Mesothelial cell of epicardium (in vitro differentiated cells): Measurements from ENCODE around the gene HMG20A. TPM values are rescaled to one million over a fixed set of nuclear protein-coding genes. Genes with fewer than 3 reads are reported as not detected.

Source experiments
- DNase-seq, 2 experiments: peaks; one replicate each; pipeline ENCODE4 v3.0.0; 2021; ENCODE audit warnings: low spot score in 2 of 2; ENCODE audit not compliant: unreplicated experiment in 2 of 2
- H3K27ac Mint-ChIP-seq: 2 replicates; pipeline ENCODE4 v1.8.0; 2021; ENCODE audit warnings: mixed read lengths
- H3K27me3 Mint-ChIP-seq: 2 replicates; pipeline ENCODE4 v1.8.0; 2021; ENCODE audit warnings: low read depth, mixed read lengths
- H3K36me3 Mint-ChIP-seq: 2 replicates; pipeline ENCODE4 v1.8.0; 2021; ENCODE audit warnings: mixed read lengths
- H3K4me1 Mint-ChIP-seq: 2 replicates; pipeline ENCODE4 v1.8.0; 2021; ENCODE audit warnings: mixed read lengths
- H3K4me3 Mint-ChIP-seq: 2 replicates; pipeline ENCODE4 v1.8.0; 2021; ENCODE audit warnings: mild to moderate bottlenecking, moderate library complexity, mixed read lengths
- H3K9me3 Mint-ChIP-seq: 2 replicates; pipeline ENCODE4 v1.8.0; 2021; ENCODE audit warnings: mixed read lengths
- total RNA-seq: library from RNA; stranded (reverse); gene quantifications from 3 replicates; pipeline ENCODE4 v1.2.1, GENCODE V29; 2021
- TF ChIP-seq, protein P1 (sequence below): fragments of 200-600 bp; sonication (generic); IDR thresholded peaks from one replicate; pipeline ENCODE4 v1.5.0; 2021; ENCODE audit warnings: antibody characterized with exemption; ENCODE audit not compliant: unreplicated experiment

The HMG20A gene
- total RNA-seq, 1 donor from 2014 or later = 70.5 TPM

DNA sequence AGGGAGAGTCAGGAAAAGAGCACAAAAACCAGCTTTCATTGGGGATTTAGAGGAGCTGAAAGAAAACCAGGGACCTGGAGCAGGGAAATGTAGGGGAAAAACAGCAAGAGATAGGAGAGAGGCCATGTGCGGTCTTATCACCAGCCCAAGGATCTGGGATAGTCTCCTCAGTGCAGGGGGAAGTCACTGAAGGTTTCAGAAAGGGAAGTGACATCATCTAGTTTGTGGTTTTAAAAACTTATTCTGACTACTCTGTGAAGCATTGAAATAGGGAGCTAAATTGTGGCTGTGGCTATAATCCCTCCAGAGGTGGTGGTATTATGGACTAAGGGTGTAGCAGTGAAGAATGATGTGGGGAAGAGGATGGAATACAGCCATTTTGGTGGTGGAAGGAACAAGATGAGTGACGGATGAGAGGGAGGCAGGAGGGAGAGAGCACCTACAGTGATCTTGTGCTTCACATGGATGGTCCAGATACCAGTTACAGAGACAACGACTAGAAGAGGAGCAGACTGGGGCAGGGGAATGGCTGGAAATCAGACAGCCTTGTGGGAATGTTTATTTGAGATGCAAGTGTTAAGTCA is 72.7 kb downstream of the HMG20A start:
- peaks cover 79% of the 10 kb centered on the region for H3K4me1 Mint-ChIP-seq
- no peaks in the 10 kb centered on the region for H3K9me3 Mint-ChIP-seq
- no peak overlapping the region for H3K4me3 Mint-ChIP-seq
- H3K27ac Mint-ChIP-seq = peak overlapping the region; percentile 47
- H3K27me3 Mint-ChIP-seq = no peaks in the 10 kb centered on the region
- TF ChIP-seq, protein P1, sequence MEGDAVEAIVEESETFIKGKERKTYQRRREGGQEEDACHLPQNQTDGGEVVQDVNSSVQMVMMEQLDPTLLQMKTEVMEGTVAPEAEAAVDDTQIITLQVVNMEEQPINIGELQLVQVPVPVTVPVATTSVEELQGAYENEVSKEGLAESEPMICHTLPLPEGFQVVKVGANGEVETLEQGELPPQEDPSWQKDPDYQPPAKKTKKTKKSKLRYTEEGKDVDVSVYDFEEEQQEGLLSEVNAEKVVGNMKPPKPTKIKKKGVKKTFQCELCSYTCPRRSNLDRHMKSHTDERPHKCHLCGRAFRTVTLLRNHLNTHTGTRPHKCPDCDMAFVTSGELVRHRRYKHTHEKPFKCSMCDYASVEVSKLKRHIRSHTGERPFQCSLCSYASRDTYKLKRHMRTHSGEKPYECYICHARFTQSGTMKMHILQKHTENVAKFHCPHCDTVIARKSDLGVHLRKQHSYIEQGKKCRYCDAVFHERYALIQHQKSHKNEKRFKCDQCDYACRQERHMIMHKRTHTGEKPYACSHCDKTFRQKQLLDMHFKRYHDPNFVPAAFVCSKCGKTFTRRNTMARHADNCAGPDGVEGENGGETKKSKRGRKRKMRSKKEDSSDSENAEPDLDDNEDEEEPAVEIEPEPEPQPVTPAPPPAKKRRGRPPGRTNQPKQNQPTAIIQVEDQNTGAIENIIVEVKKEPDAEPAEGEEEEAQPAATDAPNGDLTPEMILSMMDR = no peak
- DNase-seq = no peak
- H3K36me3 Mint-ChIP-seq = peaks cover 4% of the 10 kb centered on the region

DNA sequence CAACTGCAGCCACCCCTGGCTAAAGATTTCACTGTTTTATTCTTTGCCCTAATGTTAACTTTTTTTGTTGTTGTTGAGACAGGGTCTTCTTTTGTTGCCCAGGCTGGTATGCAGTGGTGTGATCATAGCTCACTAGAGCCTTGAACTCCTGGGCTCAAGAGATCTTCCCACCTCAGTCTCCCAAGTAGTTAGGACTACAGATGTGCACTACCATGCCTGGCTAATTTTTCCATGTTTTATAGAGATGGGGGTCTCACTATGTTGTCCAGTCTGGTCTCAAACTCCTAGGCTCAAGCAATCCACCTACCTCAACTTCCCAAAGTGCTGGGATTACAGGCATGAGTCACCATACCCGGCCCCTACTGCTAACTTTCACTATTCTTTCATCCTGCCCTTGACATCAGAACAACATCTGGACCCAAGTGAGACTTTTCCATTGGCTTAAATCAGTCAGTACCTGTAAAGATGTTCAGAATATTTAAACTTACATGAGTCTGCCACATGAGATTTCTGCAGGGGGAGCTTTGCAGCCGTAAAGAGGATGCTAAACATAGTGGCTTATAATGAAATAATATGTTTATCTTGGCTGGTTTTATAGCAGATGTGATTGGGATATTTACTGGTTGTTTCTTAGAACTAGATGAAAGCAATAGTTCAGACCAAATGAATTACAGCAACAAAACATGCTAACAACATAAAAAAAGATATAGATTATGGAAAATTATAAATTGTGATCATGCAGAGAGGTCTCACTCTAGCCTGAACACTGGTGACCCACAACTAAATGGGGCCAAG is 73.6 kb downstream of the HMG20A start:
- Mint-ChIP-seq H3K36me3 (peaks cover 4% of the 10 kb centered on the region), H3K4me1 (peaks cover 80% of the 10 kb centered on the region), H3K9me3 (no peaks in the 10 kb centered on the region), H3K27me3 (no peaks in the 10 kb centered on the region), H3K27ac (peak overlapping the region; percentile 13), H3K4me3 (no peak overlapping the region)
- TF ChIP-seq, protein P1 = no peak
- DNase-seq = peak in 1 of 2 experiments; percentile 22

DNA sequence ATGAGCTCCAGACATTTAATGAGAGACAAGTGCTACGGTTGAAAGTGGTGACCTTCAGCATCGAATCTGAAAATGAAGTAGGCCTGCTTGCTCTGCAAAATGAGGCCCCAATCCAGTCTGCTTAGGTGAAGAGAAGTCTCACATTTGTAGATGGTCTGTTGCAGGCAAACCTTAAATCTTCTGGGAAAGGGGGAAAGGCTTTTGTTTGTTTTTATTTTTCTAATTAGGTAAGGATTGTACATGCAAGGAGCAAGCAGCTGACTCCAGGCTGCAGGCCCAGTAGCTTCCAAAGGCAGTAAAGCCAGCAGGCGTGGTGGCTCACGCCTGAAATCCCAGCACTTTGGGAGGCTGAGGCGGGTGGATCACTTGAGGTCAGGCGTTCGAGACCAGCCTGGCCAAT is 74.3 kb downstream of the HMG20A start:
- Mint-ChIP-seq H3K4me3 (no peak overlapping the region), H3K36me3 (peaks cover 4% of the 10 kb centered on the region), H3K9me3 (no peaks in the 10 kb centered on the region), H3K27ac (peak overlapping the region; percentile 56), H3K27me3 (no peaks in the 10 kb centered on the region), H3K4me1 (peaks cover 79% of the 10 kb centered on the region)
- DNase-seq = peak in 1 of 2 experiments; percentile 1
- TF ChIP-seq, protein P1 = no peak

GRCh38 chr15:77495838-77496596 is 75.3 kb downstream of the HMG20A start:
- Mint-ChIP-seq H3K4me3 (no peak overlapping the region), H3K4me1 (peaks cover 74% of the 10 kb centered on the region), H3K9me3 (no peaks in the 10 kb centered on the region)

GRCh38 chr15:77496715-77497109 is 76.0 kb downstream of the HMG20A start:
- peaks cover 72% of the 10 kb centered on the region for H3K4me1 Mint-ChIP-seq
- peaks cover 2% of the 10 kb centered on the region for H3K36me3 Mint-ChIP-seq
- H3K27me3 Mint-ChIP-seq = no peaks in the 10 kb centered on the region
- peak; percentile 58 to 85 for DNase-seq
- no peak overlapping the region for H3K4me3 Mint-ChIP-seq
- H3K9me3 Mint-ChIP-seq = no peaks in the 10 kb centered on the region
- TF ChIP-seq, protein P1 = peak; percentile 77
- H3K27ac Mint-ChIP-seq = peak overlapping the region; percentile 93

More at GRCh38 chr15:77495838-77496596, 75.3 kb downstream of the HMG20A start:
- Mint-ChIP-seq H3K27ac (peak overlapping the region; percentile 93), H3K36me3 (peaks cover 2% of the 10 kb centered on the region), H3K27me3 (no peaks in the 10 kb centered on the region)
- TF ChIP-seq, protein P1 = no peak
- peak in 1 of 2 experiments; percentile 26 for DNase-seq
